ENCODE measurements around the gene CPEB2.

GRCh38 chr4:14961292-14961691 lies 41.0 kb upstream of the CPEB2 start:
- TF ChIP-seq, protein P1, sequence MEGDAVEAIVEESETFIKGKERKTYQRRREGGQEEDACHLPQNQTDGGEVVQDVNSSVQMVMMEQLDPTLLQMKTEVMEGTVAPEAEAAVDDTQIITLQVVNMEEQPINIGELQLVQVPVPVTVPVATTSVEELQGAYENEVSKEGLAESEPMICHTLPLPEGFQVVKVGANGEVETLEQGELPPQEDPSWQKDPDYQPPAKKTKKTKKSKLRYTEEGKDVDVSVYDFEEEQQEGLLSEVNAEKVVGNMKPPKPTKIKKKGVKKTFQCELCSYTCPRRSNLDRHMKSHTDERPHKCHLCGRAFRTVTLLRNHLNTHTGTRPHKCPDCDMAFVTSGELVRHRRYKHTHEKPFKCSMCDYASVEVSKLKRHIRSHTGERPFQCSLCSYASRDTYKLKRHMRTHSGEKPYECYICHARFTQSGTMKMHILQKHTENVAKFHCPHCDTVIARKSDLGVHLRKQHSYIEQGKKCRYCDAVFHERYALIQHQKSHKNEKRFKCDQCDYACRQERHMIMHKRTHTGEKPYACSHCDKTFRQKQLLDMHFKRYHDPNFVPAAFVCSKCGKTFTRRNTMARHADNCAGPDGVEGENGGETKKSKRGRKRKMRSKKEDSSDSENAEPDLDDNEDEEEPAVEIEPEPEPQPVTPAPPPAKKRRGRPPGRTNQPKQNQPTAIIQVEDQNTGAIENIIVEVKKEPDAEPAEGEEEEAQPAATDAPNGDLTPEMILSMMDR (IDR thresholded peaks at IDR 0.05): no peak
- TF ChIP-seq POLR2A (IDR thresholded peaks at IDR 0.05): no peak

Measured in adrenal gland (tissue), 5 donors.